Suprapubic skin (tissue), 4 donors: ENCODE results near the gene MYH11. TPM values are rescaled to one million over a fixed set of nuclear protein-coding genes. Genes with fewer than 3 reads are reported as not detected.

Experiments used
- DNase-seq, 2 donors: peaks; one replicate each; pipeline ENCODE4 v3.0.0-alpha.2; 2019; ENCODE audit warnings: low spot score in 2 of 2
- H3K27ac ChIP-seq: fragments of 200-600 bp; sonication (generic); one replicate; pipeline ENCODE4 v1.5.1; 2019
- H3K27me3 ChIP-seq: fragments of 200-600 bp; sonication (generic); one replicate; pipeline ENCODE4 v1.5.1; 2019
- H3K36me3 ChIP-seq: fragments of 200-600 bp; sonication (generic); one replicate; pipeline ENCODE4 v1.5.1; 2019
- H3K4me1 ChIP-seq: fragments of 200-600 bp; sonication (generic); one replicate; pipeline ENCODE4 v1.5.1; 2019
- H3K4me3 ChIP-seq: fragments of 200-600 bp; sonication (generic); one replicate; pipeline ENCODE4 v1.5.1; 2019; ENCODE audit warnings: mild to moderate bottlenecking
- H3K9me3 ChIP-seq: fragments of 200-600 bp; sonication (generic); one replicate; pipeline ENCODE4 v1.5.1; 2019
- EP300 ChIP-seq: sonication (generic); formaldehyde crosslinking; IDR thresholded peaks from one replicate; pipeline ENCODE4 v1.6.1; 2017; ENCODE audit warnings: antibody characterized with exemption
- POLR2A ChIP-seq, 2 donors: fragments of 450-650 bp; IDR thresholded peaks; one replicate each; pipeline ENCODE4 v1.6.1; 2017; ENCODE audit warnings: antibody characterized with exemption in 2 of 2, mild to moderate bottlenecking in 2 of 2, moderate library complexity in 2 of 2
- POLR2AphosphoS5 ChIP-seq, 3 donors: sonication (generic); formaldehyde crosslinking; IDR thresholded peaks; one replicate each; pipeline ENCODE4 v1.6.1; 2017; ENCODE audit warnings: antibody characterized with exemption in 3 of 3
- WGBS: methylation state at CpG from one replicate; pipeline ENCODE4 v1.1.5; 2018; 5-methylcytosine and 5-hydroxymethylcytosine counted together
- total RNA-seq, 4 donors: library from RNA; depleted of rRNA; stranded (reverse); fragments of >200 nt; gene quantifications; one replicate each; pipeline ENCODE4 v1.1.0, GENCODE V29; 2016
- TF ChIP-seq, protein P1 (sequence below), 2 donors: fragments of 200-600 bp in 1 of 2; fragments of 450-650 bp in 1 of 2; sonication (generic) in 1 of 2; IDR thresholded peaks; one replicate each; pipeline ENCODE4 v1.5.1; 2016 to 2019; ENCODE audit warnings: antibody characterized with exemption in 2 of 2, mild to moderate bottlenecking in 1 of 2, moderate library complexity in 1 of 2

The MYH11 gene
- total RNA-seq, 4 donors from 2014 or later, result 24.2 to 54.8 (median 36.0) TPM

DNA sequence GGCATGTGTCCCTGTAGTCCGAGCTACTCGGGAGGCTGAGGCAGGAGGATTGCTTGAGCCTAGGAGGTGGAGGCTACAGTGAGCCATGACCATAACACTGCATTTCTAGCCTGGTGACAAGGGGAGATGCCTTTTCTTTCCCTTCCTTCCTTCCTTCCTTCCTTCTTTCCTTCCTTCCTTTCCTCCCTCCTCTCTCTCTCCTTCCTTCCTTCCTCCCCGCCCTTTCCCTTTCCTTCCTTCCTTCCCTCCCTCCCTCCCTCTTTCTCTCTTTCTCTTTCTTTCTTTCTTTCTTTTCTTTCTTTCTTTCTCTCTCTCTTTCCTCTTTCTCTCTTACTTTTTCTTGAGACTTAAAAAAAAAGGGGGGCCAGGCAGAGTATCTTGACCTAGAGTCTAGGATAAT, 34.7 kb upstream of the MYH11 start:
- H3K27ac ChIP-seq, result no peak overlapping the region
- H3K4me3 ChIP-seq, result no peak overlapping the region
- no peaks in the 10 kb centered on the region for H3K9me3 ChIP-seq
- H3K4me1 ChIP-seq, result peaks cover 25% of the 10 kb centered on the region
- DNase-seq, result no peak
- H3K27me3 ChIP-seq, result no peaks in the 10 kb centered on the region
- WGBS, result 88% methylated on average over 3 of the region's 3 CpGs
- no peaks in the 10 kb centered on the region for H3K36me3 ChIP-seq
- TF ChIP-seq POLR2A (IDR thresholded peaks at IDR 0.05), result no peak
- TF ChIP-seq EP300, result no peak
- TF ChIP-seq POLR2AphosphoS5 (IDR thresholded peaks at IDR 0.05), result no peak
- TF ChIP-seq, protein P1, sequence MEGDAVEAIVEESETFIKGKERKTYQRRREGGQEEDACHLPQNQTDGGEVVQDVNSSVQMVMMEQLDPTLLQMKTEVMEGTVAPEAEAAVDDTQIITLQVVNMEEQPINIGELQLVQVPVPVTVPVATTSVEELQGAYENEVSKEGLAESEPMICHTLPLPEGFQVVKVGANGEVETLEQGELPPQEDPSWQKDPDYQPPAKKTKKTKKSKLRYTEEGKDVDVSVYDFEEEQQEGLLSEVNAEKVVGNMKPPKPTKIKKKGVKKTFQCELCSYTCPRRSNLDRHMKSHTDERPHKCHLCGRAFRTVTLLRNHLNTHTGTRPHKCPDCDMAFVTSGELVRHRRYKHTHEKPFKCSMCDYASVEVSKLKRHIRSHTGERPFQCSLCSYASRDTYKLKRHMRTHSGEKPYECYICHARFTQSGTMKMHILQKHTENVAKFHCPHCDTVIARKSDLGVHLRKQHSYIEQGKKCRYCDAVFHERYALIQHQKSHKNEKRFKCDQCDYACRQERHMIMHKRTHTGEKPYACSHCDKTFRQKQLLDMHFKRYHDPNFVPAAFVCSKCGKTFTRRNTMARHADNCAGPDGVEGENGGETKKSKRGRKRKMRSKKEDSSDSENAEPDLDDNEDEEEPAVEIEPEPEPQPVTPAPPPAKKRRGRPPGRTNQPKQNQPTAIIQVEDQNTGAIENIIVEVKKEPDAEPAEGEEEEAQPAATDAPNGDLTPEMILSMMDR (IDR thresholded peaks at IDR 0.05), result no peak

DNA sequence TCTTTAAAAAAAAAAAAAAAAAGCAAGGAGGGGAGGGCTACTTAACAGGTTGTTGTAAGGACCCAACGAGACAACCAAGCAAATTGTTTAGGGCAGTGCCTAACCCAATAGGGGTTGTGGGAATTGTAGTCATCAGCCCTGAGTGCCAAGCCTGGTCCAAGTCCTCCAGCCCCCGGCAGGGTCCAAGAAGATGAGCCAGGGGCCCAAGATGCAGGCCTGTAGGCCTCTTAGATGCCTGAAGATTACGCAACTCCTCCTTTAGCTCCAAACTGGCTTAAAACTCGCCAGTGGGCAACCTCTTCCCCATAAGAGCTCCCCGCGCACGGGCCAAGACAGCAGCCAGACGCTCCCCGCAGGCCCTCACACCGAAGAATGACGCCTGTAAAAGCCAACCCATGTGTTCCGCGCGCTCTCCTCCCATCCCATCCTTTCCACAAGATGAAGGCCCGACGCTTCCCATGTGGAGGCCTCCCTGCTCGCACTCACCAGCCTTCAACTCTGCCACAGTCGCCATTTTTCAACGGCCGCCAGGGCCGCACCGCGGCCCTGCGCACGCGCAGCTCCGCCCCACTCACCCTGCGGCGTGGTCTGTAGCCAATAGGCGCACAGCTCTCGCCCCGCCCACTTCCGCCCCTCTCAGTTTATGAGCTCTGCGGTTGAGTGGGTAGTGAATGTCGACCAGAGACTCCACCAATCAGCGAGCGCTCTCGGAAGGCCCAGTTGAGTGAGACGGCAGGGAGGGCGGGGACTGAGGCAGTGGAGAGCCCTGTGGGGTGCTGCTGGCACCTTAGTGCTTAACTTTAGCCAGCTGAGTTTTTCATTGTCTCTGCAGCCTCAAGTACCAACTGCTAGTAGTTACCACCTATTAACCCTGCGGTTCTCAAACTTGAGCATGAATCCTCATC, 31.5 kb upstream of the MYH11 start, which contains the start of gene CEP20:
Gene CEP20 (minus strand): TSS at position 532 of the 905 bp plus-strand sequence. CDS start 18 bp downstream, at position 514.
- Histone ChIP-seq H3K9me3 (no peaks in the 10 kb centered on the region), H3K27ac (peak within 1 kb of the TSS; percentile 93), H3K4me1 (peaks cover 33% of the 10 kb centered on the region), H3K36me3 (peaks cover 7% of the 10 kb centered on the region), H3K4me3 (peak within 1 kb of the TSS; percentile 94), H3K27me3 (no peaks in the 10 kb centered on the region)
- peak; percentile 100 for DNase-seq
- WGBS, result under 1% methylated on average over 26 of the region's 41 CpGs
- TF ChIP-seq, protein P1 (IDR thresholded peaks at IDR 0.05), result peak; percentile 22 to 35
- TF ChIP-seq POLR2A (IDR thresholded peaks at IDR 0.05) (peak in 1 of 2 donors; percentile 53), EP300 (no peak), POLR2AphosphoS5 (IDR thresholded peaks at IDR 0.05) (peak in 1 of 3 donors; percentile 52)

DNA sequence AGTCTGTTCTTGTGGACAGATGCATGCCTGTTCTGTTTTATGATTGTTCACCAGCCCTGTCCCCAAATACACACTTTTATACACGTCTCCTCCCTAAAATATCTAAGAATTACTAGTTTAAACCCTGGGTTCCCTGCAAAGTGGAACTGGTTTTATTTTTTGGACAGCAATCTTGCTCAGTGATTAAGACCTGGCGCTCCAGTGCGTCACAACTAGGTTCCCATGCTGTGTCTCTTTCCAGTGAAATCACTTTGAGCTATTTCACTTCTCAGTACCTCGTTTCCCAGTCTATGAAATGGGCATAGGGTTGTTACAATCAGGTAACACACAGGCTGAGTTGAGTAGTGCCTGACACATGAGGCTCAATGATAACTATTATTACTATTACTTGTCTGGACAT, 30.5 kb upstream of the MYH11 start:
- no peak for DNase-seq
- TF ChIP-seq EP300 (no peak), POLR2A (IDR thresholded peaks at IDR 0.05) (no peak), POLR2AphosphoS5 (IDR thresholded peaks at IDR 0.05) (no peak)
- TF ChIP-seq, protein P1 (IDR thresholded peaks at IDR 0.05), result no peak
- no peaks in the 10 kb centered on the region for H3K27me3 ChIP-seq
- H3K9me3 ChIP-seq, result no peaks in the 10 kb centered on the region
- peaks cover 33% of the 10 kb centered on the region for H3K4me1 ChIP-seq
- H3K27ac ChIP-seq, result no peak overlapping the region
- WGBS, result 73% methylated on average over 4 of the region's 4 CpGs
- H3K36me3 ChIP-seq, result peaks cover 14% of the 10 kb centered on the region
- H3K4me3 ChIP-seq, result peak overlapping the region; percentile 94

DNA sequence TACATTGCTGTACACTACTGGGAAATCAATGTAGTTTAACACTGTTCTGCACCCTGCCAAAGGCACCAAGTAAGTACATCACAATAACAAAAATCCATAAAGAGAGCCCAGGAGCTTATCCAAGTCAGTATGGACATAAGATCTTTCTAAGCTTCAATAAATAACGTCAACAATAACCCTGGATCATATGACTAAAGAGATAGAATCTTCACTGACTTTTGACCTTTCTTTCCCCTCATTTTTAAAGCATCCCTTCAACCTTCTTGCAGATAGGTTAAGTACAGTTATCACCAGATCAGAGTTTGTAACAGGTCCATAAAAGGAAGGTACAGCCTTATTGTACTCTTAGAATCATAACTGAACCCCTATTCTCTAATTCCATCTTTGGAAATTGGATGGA, 29.2 kb upstream of the MYH11 start:
- Histone ChIP-seq H3K27me3 (no peaks in the 10 kb centered on the region), H3K4me1 (peaks cover 33% of the 10 kb centered on the region), H3K27ac (no peak overlapping the region), H3K4me3 (no peak overlapping the region), H3K36me3 (peaks cover 25% of the 10 kb centered on the region), H3K9me3 (no peaks in the 10 kb centered on the region)
- DNase-seq, result no peak
- TF ChIP-seq, protein P1 (IDR thresholded peaks at IDR 0.05), result no peak
- WGBS, result 38% methylated on average over 1 of the region's 1 CpG

DNA sequence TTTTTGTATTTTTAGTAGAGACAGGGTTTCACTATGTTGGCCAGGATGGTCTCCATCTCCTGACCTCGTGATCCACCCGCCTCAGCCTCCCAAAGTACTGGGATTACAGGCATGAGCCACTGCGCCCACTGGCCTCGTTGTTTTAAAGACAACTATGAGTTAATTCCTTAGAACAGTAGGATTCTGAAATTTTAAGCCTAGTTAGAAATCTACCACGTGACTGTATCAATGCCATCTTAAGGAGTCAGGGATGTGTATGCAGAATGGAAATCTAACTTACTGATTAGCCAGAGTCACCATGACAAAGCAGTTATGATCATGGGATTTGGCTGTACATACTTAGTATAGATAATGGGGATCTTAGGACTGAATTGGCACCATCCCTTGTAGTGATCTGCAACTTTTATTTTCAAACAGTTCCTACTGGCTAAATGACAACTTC, 28.8 kb upstream of the MYH11 start:
- Histone ChIP-seq H3K36me3 (peaks cover 25% of the 10 kb centered on the region), H3K9me3 (no peaks in the 10 kb centered on the region), H3K27me3 (no peaks in the 10 kb centered on the region), H3K4me1 (peaks cover 33% of the 10 kb centered on the region), H3K4me3 (no peak overlapping the region), H3K27ac (no peak overlapping the region)
- TF ChIP-seq, protein P1 (IDR thresholded peaks at IDR 0.05), result no peak
- no peak for TF ChIP-seq POLR2AphosphoS5 (IDR thresholded peaks at IDR 0.05)
- TF ChIP-seq EP300, result no peak
- no peak for TF ChIP-seq POLR2A (IDR thresholded peaks at IDR 0.05)
- peak in 1 of 2 donors; percentile 40 for DNase-seq
- 91% methylated on average over 5 of the region's 5 CpGs for WGBS
